Neural cell (in vitro differentiated cells): ENCODE measurements around the gene CHST8.

ENCODE experiments used
- EP300 ChIP-seq: fragments of 450-650 bp; conservative IDR thresholded peaks from 2 replicates; pipeline ENCODE4 v1.6.1; 2014; ENCODE audit warnings: antibody characterized with exemption, mild to moderate bottlenecking, moderate library complexity; ENCODE audit not compliant: poor library complexity, severe bottlenecking
- EZH2 ChIP-seq: fragments of 200-600, 300-800 bp; shearing (Covaris generic), sonication (generic); IDR thresholded peaks from 2 replicates; pipeline ENCODE4 v1.6.1; 2014; ENCODE audit warnings: antibody characterized with exemption, low read length, borderline replicate concordance, mild to moderate bottlenecking; ENCODE audit not compliant: insufficient read depth, poor library complexity, severe bottlenecking
- MXI1 ChIP-seq: fragments of 450-650 bp; conservative IDR thresholded peaks from 2 replicates; pipeline ENCODE4 v1.6.1; 2014; ENCODE audit warnings: antibody characterized with exemption, mild to moderate bottlenecking; ENCODE audit not compliant: poor library complexity, severe bottlenecking
- POLR2AphosphoS5 ChIP-seq: IDR thresholded peaks from 2 replicates; pipeline ENCODE4 v1.6.1; 2012
- RAD21 ChIP-seq: fragments of 450-650 bp; conservative IDR thresholded peaks from 2 replicates; pipeline ENCODE4 v1.6.1; 2014; ENCODE audit warnings: antibody characterized with exemption, mild to moderate bottlenecking, moderate library complexity
- REST ChIP-seq: IDR thresholded peaks from 2 replicates; pipeline ENCODE4 v1.6.1; 2012; ENCODE audit warnings: borderline replicate concordance
- SMC3 ChIP-seq: fragments of 450-650 bp; conservative IDR thresholded peaks from 2 replicates; pipeline ENCODE4 v1.6.1; 2014; ENCODE audit warnings: antibody characterized with exemption, mild to moderate bottlenecking, moderate library complexity; ENCODE audit not compliant: poor library complexity
- TAF1 ChIP-seq: IDR thresholded peaks from 2 replicates; pipeline ENCODE4 v1.6.1; 2012; ENCODE audit warnings: low read depth
- TF ChIP-seq, protein P1 (sequence below): fragments of 450-650 bp; IDR thresholded peaks from 2 replicates; pipeline ENCODE4 v1.5.1; 2014; ENCODE audit warnings: antibody characterized with exemption, mild to moderate bottlenecking, moderate library complexity; ENCODE audit not compliant: poor library complexity, severe bottlenecking

DNA sequence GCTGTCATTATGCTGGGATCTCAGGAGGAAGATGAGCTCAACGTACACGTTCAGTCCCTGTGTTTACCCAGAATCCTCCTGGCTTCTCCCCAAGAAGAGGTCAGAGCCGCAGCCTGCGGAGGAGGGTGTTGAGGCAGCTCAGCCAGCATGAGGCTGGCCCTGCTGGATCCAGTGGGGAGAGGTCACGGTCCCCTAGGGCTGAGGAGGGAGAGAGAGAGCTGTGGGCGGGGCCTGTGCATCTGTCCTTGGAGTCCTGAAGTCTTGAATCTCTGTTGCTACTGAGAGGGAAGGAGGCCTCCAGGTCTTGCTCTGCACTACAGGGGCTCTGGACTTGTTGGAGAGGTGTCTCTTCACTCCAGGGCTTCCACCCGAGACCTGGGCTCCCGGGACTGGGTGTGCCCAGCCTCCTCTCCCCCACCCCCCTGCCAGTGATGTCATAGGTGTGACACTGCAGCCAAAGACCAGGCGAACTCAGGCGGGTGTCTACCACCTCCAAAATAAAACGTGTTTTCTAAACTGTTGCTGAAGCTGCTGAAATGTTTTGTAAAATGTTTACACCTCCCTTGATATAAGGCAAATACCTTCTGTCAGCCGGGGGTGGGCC lies 97.0 kb downstream of the CHST8 start:
- TF ChIP-seq POLR2AphosphoS5 = no peak
- TF ChIP-seq EP300 = no peak
- TF ChIP-seq RAD21 = no peak
- TF ChIP-seq EZH2 = no peak
- no peak for TF ChIP-seq TAF1
- TF ChIP-seq, protein P1, sequence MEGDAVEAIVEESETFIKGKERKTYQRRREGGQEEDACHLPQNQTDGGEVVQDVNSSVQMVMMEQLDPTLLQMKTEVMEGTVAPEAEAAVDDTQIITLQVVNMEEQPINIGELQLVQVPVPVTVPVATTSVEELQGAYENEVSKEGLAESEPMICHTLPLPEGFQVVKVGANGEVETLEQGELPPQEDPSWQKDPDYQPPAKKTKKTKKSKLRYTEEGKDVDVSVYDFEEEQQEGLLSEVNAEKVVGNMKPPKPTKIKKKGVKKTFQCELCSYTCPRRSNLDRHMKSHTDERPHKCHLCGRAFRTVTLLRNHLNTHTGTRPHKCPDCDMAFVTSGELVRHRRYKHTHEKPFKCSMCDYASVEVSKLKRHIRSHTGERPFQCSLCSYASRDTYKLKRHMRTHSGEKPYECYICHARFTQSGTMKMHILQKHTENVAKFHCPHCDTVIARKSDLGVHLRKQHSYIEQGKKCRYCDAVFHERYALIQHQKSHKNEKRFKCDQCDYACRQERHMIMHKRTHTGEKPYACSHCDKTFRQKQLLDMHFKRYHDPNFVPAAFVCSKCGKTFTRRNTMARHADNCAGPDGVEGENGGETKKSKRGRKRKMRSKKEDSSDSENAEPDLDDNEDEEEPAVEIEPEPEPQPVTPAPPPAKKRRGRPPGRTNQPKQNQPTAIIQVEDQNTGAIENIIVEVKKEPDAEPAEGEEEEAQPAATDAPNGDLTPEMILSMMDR = no peak
- TF ChIP-seq SMC3 = no peak
- TF ChIP-seq MXI1 = no peak
- TF ChIP-seq REST = no peak
